Fibroblast of skin of left biceps (primary cell): Measurements from ENCODE around the gene FBH1.

Experiments
- DNase-seq, 2 experiments: peaks; one replicate each; pipeline ENCODE4 v3.0.0-alpha.2; 2013; ENCODE audit warnings: low read depth in 2 of 2

Gene FBH1

GRCh38 chr10:5977471-5978229 lies 87.6 kb downstream of the FBH1 start, which contains the start of gene IL15RA:
TSS of gene IL15RA (minus strand) at chr10:5977543. CDS start at chr10:5977492, 51 bp downstream.
- DNase-seq = no peak

GRCh38 chr10:5978230-5978489 lies 88.1 kb downstream of the FBH1 start:
- DNase-seq = no peak

DNA sequence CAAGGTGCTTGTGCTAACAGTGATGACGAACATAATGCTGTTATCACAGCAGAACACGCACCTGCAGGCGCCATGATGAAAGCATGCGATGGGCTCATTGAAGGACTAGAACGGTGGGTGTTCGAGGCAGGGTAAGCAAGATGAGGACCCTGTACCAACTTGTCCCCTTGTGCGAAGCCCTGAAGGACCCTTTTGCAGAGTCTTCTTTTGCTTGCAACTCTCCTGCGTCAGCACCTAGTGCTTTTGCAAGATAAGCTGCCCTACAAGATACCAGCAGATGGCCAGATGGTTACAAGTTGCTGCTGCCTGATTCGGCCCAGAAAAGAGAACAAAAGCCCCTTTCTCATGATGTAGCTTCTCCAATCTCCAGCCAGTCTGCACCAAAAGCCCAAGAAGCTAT lies 91.5 kb downstream of the FBH1 start:
- DNase-seq = no peak

DNA sequence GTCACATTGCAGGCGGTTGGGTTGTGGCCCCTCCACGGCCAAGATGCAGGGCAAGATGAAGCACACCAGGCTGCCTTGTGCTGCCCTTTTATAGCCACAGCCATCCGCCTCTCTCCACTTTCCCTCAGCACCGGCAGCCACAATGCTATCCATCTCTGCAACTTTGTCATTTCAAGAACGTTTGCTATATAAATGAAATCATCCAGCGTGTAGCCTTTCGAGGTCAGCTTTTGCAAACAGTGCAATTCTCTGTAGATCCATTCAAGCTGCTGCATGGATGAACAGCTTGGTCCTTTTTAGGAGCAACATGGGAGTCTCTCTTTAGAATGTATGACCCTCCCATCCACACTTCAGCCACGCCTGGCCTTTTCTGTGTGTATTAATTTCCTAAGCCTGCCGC lies 93.7 kb downstream of the FBH1 start:
- DNase-seq = no peak

GRCh38 chr10:5985029-5985428 lies 95.0 kb downstream of the FBH1 start:
- no peak for DNase-seq
